HCT116 (cell line): Measurements from ENCODE around the gene PSME4. TPM values are rescaled to one million over a fixed set of nuclear protein-coding genes. Genes with fewer than 3 reads are reported as not detected.

Experiments used
- ATAC-seq: fragments of 200-7000 bp; cut with Tn5 transposase; 2 replicates; pipeline ENCODE4 v1.9.1; 2020; ENCODE audit warnings: mild to moderate bottlenecking, moderate library complexity
- BruUV-seq: library from RNA; stranded (reverse); fragments of 400-500 nt; replicated peaks from 2 replicates; lab custom pipeline; 2021; lab: Mats Ljungman, UMichigan
- CTCF ChIA-PET: fragments of 300-600 bp; sonication (Branson Sonifier 250); formaldehyde crosslinking; loops from one replicate; lab custom pipeline; 2021; ENCODE audit warnings: antibody characterized with exemption; lab: Charles Lee
- POLR2A ChIA-PET: fragments of 300-600, 350-600 bp; sonication (Branson Sonifier 250); formaldehyde crosslinking; loops from one replicate; lab custom pipeline; 2021; ENCODE audit warnings: antibody characterized with exemption; lab: Charles Lee
- RAD21 ChIA-PET, 2 experiments: fragments of 300-600 bp; sonication (Branson Sonifier 250); formaldehyde crosslinking; loops; one replicate each; lab custom pipeline; 2023; ENCODE audit warnings: low total read pairs in 2 of 2; ENCODE audit not compliant: uncharacterized antibody in 2 of 2, unreplicated experiment in 2 of 2, low non-redundant PET in 1 of 2; lab: Charles Lee
- DNase-seq: peaks from one replicate; pipeline ENCODE4 v3.0.0-alpha.2; 2010; ENCODE audit warnings: low read depth, low spot score
- H2AFZ ChIP-seq: fragments of 200-600 bp; shearing (Covaris generic), sonication (generic); 2 replicates; pipeline ENCODE4 v1.6.1; 2017; ENCODE audit warnings: low read depth, mixed run types, mixed read lengths, antibody characterized with exemption, low read length; ENCODE audit not compliant: poor library complexity, severe bottlenecking
- H3K27ac ChIP-seq: 2 replicates; pipeline ENCODE4 v1.5.1; 2012; ENCODE audit warnings: low read depth, low read length
- H3K27me3 ChIP-seq: fragments of 200-600 bp; sonication (generic); 2 replicates; pipeline ENCODE4 v1.6.1; 2016; ENCODE audit warnings: mixed run types, low read length, mixed read lengths; ENCODE audit not compliant: insufficient read depth
- H3K36me3 ChIP-seq, 2 experiments: fragments of 200-500 bp in 1 of 2; fragments of 200-600 bp in 1 of 2; sonication (Bioruptor generic) in 1 of 2; sonication (generic) in 1 of 2; 2 replicates each; pipeline versions ENCODE4 v1.5.1 to v1.6.1; 2014 to 2016; ENCODE audit warnings: low read length in 2 of 2, inconsistent platforms in 1 of 2, mixed read lengths in 1 of 2, mixed run types in 1 of 2; ENCODE audit not compliant: insufficient read depth in 2 of 2, control insufficient read depth in 1 of 2
- H3K4me1 ChIP-seq, 2 experiments: fragments of 200-600 bp in 1 of 2; sonication (generic) in 1 of 2; 2 replicates each; pipeline versions ENCODE4 v1.5.1 to v1.6.1; 2012 to 2017; ENCODE audit warnings: low read length in 2 of 2, inconsistent platforms in 1 of 2, mild to moderate bottlenecking in 1 of 2, mixed read lengths in 1 of 2, mixed run types in 1 of 2, moderate library complexity in 1 of 2; ENCODE audit not compliant: insufficient read depth in 2 of 2, control insufficient read depth in 1 of 2
- H3K4me2 ChIP-seq: fragments of 200-600 bp; sonication (generic); 2 replicates; pipeline ENCODE4 v1.6.1; 2017; ENCODE audit warnings: mixed run types, low read length, mixed read lengths
- H3K4me3 ChIP-seq, 2 experiments: fragments of 200-600 bp in 1 of 2; sonication (generic) in 1 of 2; replicated peaks in 1 of 2; 2 replicates each; pipeline ENCODE4 v1.5.1; 2011 to 2016; ENCODE audit warnings: low read length in 2 of 2, control low read depth in 1 of 2, low read depth in 1 of 2, mild to moderate bottlenecking in 1 of 2, mixed read lengths in 1 of 2, mixed run types in 1 of 2
- H3K79me2 ChIP-seq: fragments of 200-600 bp; sonication (generic); 2 replicates; pipeline ENCODE4 v1.6.1; 2017; ENCODE audit warnings: mild to moderate bottlenecking, mixed run types, low read length, moderate library complexity, mixed read lengths; ENCODE audit not compliant: insufficient read depth
- H3K9ac ChIP-seq: fragments of 200-600 bp; sonication (generic); 2 replicates; pipeline ENCODE4 v1.6.1; 2016; ENCODE audit warnings: low read length, mixed read lengths
- H3K9me2 ChIP-seq: fragments of 200-600 bp; sonication (generic), shearing (Covaris generic); 2 replicates; pipeline ENCODE4 v1.6.1; 2017; ENCODE audit warnings: mixed run types, mild to moderate bottlenecking, moderate library complexity; ENCODE audit not compliant: insufficient read depth
- H3K9me3 ChIP-seq, 2 experiments: fragments of 200-500 bp in 1 of 2; fragments of 200-600 bp in 1 of 2; sonication (Bioruptor generic) in 1 of 2; sonication (generic) in 1 of 2; 2 replicates each; pipeline ENCODE4 v1.6.1; 2014 to 2017; ENCODE audit warnings: low read length in 2 of 2, mixed read lengths in 2 of 2, inconsistent platforms in 1 of 2, low read depth in 1 of 2, mild to moderate bottlenecking in 1 of 2, mixed run types in 1 of 2, moderate library complexity in 1 of 2; ENCODE audit not compliant: control insufficient read depth in 1 of 2, insufficient read depth in 1 of 2
- H4K20me1 ChIP-seq: fragments of 200-600 bp; sonication (generic), shearing (Covaris generic); 2 replicates; pipeline ENCODE4 v1.6.1; 2017; ENCODE audit warnings: mixed run types, mild to moderate bottlenecking, moderate library complexity; ENCODE audit not compliant: insufficient read depth
- CBX3 ChIP-seq: IDR thresholded peaks from 2 replicates; pipeline ENCODE4 v1.6.1; 2012; ENCODE audit warnings: low read depth
- ELF1 ChIP-seq: IDR thresholded peaks from 2 replicates; pipeline ENCODE4 v1.6.1; 2012; ENCODE audit warnings: low read depth, borderline replicate concordance
- EZH2 ChIP-seq: fragments of 200-600 bp; sonication (generic); IDR thresholded peaks from 2 replicates; pipeline ENCODE4 v1.6.1; 2017; ENCODE audit warnings: antibody characterized with exemption, mixed run types
- EZH2phosphoT487 ChIP-seq: fragments of 200-600 bp; IDR thresholded peaks from 2 replicates; pipeline ENCODE4 v1.6.1; 2018; ENCODE audit warnings: antibody characterized with exemption, borderline replicate concordance
- FOSL1 ChIP-seq: IDR thresholded peaks from 2 replicates; pipeline ENCODE4 v1.6.1; 2012; ENCODE audit warnings: low read depth
- JUND ChIP-seq: IDR thresholded peaks from 2 replicates; pipeline ENCODE4 v1.6.1; 2012
- POLR2A ChIP-seq: IDR thresholded peaks from 2 replicates; pipeline ENCODE4 v1.7.0; 2011; ENCODE audit warnings: borderline replicate concordance; ENCODE audit not compliant: insufficient read depth, insufficient read length; ENCODE audit errors: extremely low read depth
- POLR2AphosphoS5 ChIP-seq: IDR thresholded peaks from 2 replicates; pipeline ENCODE4 v1.6.1; 2011; ENCODE audit warnings: mild to moderate bottlenecking, low read depth, low read length, moderate library complexity
- RAD21 ChIP-seq: IDR thresholded peaks from 2 replicates; pipeline ENCODE4 v1.6.1; 2012; ENCODE audit warnings: low read depth, mild to moderate bottlenecking
- SIN3A ChIP-seq: IDR thresholded peaks from 2 replicates; pipeline ENCODE4 v1.6.1; 2012; ENCODE audit warnings: low read depth
- SRF ChIP-seq: IDR thresholded peaks from 2 replicates; pipeline ENCODE4 v1.6.1; 2012; ENCODE audit warnings: low read depth
- TCF7L2 ChIP-seq: IDR thresholded peaks from 2 replicates; pipeline ENCODE4 v1.7.0; 2011; ENCODE audit warnings: borderline replicate concordance, inconsistent platforms; ENCODE audit not compliant: insufficient read depth, insufficient read length; ENCODE audit errors: extremely low read depth
- YY1 ChIP-seq: IDR thresholded peaks from 2 replicates; pipeline ENCODE4 v1.6.1; 2011; ENCODE audit warnings: low read length, low read depth, moderate library complexity, mild to moderate bottlenecking; ENCODE audit not compliant: insufficient replicate concordance; ENCODE audit errors: extremely low read depth
- ZFX ChIP-seq: fragments of 450-650 bp; IDR thresholded peaks from 2 replicates; pipeline ENCODE4 v1.6.1; 2017
- ZNF274 ChIP-seq: fragments of 200-500 bp; sonication (Bioruptor generic); IDR thresholded peaks from 2 replicates; pipeline ENCODE4 v1.6.1; 2014; ENCODE audit warnings: mild to moderate bottlenecking, low read depth, low read length, inconsistent platforms
- intact Hi-C: fragments of 100-400 bp; cut with micrococcal nuclease; formaldehyde crosslinking; loops from 2 replicates; pipeline ENCODE4 v1.10.0; 2022
- total RNA-seq: library from RNA; stranded (reverse); gene quantifications from one replicate; pipeline ENCODE4 v1.2.1, GENCODE V29; 2021; ENCODE audit not compliant: unreplicated experiment
- TF ChIP-seq, protein P1 (sequence below): IDR thresholded peaks from 2 replicates; pipeline ENCODE4 v1.6.1; 2012
- TF ChIP-seq, protein P2 (sequence below), 3 experiments: fragments of 200-600 bp in 1 of 3; sonication (generic) in 1 of 3; IDR thresholded peaks in 2 of 3; conservative IDR thresholded peaks in 1 of 3; 2 replicates each; pipeline ENCODE4 v1.5.1; 2012 to 2017; ENCODE audit warnings: low read depth in 2 of 3, low read length in 2 of 3, antibody characterized with exemption in 1 of 3, borderline replicate concordance in 1 of 3, control low read depth in 1 of 3, mild to moderate bottlenecking in 1 of 3, mixed read lengths in 1 of 3, mixed run types in 1 of 3, moderate library complexity in 1 of 3; ENCODE audit not compliant: insufficient read depth in 1 of 3
- TF ChIP-seq, protein P3 (sequence below): IDR thresholded peaks from 2 replicates; pipeline ENCODE4 v1.6.1; 2012; ENCODE audit warnings: low read depth
- TF ChIP-seq, protein P4 (sequence below): IDR thresholded peaks from 2 replicates; pipeline ENCODE4 v1.6.1; 2012
- TF ChIP-seq, protein P5 (sequence below): IDR thresholded peaks from 2 replicates; pipeline ENCODE4 v1.6.1; 2011; ENCODE audit warnings: mild to moderate bottlenecking, low read length, moderate library complexity; ENCODE audit not compliant: insufficient replicate concordance; ENCODE audit errors: extremely low read depth

The PSME4 gene
- total RNA-seq, 1 experiment from 2014 or later, result 53.2 TPM

DNA sequence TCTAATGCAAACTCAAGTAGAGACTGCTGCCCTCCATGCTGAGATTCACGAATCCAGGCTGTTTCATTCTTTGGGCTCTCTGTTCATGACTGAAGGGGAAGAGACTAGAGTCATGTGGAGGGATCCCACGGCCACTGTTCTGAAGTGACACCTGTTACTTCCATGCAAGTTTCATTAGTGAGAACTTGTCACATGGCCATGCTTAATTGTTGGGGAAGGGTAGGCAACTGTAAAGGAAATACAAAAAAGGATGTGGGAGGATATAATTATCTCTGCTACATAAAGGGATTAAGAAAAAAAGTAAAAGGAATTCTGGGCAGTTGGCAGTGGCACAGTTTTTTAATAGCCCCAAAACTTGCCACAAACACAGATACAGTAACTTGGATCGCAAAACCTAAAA is 28.0 kb upstream of the PSME4 start:
- H3K9ac ChIP-seq, result no peak overlapping the region
- no TSS peak for BruUV-seq
- intact Hi-C loops, result no loop called here
- TF ChIP-seq ZFX (no peak), EZH2 (no peak), SRF (no peak), ZNF274 (no peak), CBX3 (no peak), JUND (no peak), ELF1 (no peak), FOSL1 (no peak), TCF7L2 (no peak), RAD21 (no peak), EZH2phosphoT487 (no peak), YY1 (no peak), SIN3A (no peak), POLR2A (no peak), POLR2AphosphoS5 (no peak)
- TF ChIP-seq, protein P1, sequence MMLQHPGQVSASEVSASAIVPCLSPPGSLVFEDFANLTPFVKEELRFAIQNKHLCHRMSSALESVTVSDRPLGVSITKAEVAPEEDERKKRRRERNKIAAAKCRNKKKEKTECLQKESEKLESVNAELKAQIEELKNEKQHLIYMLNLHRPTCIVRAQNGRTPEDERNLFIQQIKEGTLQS, result no peak
- TF ChIP-seq, protein P2, sequence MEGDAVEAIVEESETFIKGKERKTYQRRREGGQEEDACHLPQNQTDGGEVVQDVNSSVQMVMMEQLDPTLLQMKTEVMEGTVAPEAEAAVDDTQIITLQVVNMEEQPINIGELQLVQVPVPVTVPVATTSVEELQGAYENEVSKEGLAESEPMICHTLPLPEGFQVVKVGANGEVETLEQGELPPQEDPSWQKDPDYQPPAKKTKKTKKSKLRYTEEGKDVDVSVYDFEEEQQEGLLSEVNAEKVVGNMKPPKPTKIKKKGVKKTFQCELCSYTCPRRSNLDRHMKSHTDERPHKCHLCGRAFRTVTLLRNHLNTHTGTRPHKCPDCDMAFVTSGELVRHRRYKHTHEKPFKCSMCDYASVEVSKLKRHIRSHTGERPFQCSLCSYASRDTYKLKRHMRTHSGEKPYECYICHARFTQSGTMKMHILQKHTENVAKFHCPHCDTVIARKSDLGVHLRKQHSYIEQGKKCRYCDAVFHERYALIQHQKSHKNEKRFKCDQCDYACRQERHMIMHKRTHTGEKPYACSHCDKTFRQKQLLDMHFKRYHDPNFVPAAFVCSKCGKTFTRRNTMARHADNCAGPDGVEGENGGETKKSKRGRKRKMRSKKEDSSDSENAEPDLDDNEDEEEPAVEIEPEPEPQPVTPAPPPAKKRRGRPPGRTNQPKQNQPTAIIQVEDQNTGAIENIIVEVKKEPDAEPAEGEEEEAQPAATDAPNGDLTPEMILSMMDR (IDR thresholded peaks at IDR 0.05 in 2 of 3, conservative IDR thresholded peaks at IDR 0.05 in 1 of 3; ENCODE audit: borderline replicate concordance in 1 of 3, insufficient read depth in 1 of 3, low read depth in 2 of 3, low read length in 2 of 3), result no peak
- TF ChIP-seq, protein P3, sequence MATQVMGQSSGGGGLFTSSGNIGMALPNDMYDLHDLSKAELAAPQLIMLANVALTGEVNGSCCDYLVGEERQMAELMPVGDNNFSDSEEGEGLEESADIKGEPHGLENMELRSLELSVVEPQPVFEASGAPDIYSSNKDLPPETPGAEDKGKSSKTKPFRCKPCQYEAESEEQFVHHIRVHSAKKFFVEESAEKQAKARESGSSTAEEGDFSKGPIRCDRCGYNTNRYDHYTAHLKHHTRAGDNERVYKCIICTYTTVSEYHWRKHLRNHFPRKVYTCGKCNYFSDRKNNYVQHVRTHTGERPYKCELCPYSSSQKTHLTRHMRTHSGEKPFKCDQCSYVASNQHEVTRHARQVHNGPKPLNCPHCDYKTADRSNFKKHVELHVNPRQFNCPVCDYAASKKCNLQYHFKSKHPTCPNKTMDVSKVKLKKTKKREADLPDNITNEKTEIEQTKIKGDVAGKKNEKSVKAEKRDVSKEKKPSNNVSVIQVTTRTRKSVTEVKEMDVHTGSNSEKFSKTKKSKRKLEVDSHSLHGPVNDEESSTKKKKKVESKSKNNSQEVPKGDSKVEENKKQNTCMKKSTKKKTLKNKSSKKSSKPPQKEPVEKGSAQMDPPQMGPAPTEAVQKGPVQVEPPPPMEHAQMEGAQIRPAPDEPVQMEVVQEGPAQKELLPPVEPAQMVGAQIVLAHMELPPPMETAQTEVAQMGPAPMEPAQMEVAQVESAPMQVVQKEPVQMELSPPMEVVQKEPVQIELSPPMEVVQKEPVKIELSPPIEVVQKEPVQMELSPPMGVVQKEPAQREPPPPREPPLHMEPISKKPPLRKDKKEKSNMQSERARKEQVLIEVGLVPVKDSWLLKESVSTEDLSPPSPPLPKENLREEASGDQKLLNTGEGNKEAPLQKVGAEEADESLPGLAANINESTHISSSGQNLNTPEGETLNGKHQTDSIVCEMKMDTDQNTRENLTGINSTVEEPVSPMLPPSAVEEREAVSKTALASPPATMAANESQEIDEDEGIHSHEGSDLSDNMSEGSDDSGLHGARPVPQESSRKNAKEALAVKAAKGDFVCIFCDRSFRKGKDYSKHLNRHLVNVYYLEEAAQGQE, result no peak
- TF ChIP-seq, protein P4, sequence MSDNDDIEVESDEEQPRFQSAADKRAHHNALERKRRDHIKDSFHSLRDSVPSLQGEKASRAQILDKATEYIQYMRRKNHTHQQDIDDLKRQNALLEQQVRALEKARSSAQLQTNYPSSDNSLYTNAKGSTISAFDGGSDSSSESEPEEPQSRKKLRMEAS, result no peak
- TF ChIP-seq, protein P5, sequence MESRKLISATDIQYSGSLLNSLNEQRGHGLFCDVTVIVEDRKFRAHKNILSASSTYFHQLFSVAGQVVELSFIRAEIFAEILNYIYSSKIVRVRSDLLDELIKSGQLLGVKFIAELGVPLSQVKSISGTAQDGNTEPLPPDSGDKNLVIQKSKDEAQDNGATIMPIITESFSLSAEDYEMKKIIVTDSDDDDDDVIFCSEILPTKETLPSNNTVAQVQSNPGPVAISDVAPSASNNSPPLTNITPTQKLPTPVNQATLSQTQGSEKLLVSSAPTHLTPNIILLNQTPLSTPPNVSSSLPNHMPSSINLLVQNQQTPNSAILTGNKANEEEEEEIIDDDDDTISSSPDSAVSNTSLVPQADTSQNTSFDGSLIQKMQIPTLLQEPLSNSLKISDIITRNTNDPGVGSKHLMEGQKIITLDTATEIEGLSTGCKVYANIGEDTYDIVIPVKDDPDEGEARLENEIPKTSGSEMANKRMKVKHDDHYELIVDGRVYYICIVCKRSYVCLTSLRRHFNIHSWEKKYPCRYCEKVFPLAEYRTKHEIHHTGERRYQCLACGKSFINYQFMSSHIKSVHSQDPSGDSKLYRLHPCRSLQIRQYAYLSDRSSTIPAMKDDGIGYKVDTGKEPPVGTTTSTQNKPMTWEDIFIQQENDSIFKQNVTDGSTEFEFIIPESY, result no peak
- no peak overlapping the region for H3K4me3 ChIP-seq
- POLR2A ChIA-PET, result no interaction called here
- no peak overlapping the region for H3K4me2 ChIP-seq
- H3K9me2 ChIP-seq, result no peaks in the 10 kb centered on the region
- no peaks in the 10 kb centered on the region for H3K27me3 ChIP-seq
- no peak overlapping the region for H2AFZ ChIP-seq
- RAD21 ChIA-PET, result no interaction called here
- no peaks in the 10 kb centered on the region for H3K4me1 ChIP-seq
- H3K9me3 ChIP-seq, result no peaks in the 10 kb centered on the region
- H3K27ac ChIP-seq, result no peak overlapping the region
- no peaks in the 10 kb centered on the region for H3K36me3 ChIP-seq
- no peak for ATAC-seq
- no peaks in the 10 kb centered on the region for H4K20me1 ChIP-seq
- no peaks in the 10 kb centered on the region for H3K79me2 ChIP-seq
- no peak for DNase-seq
- CTCF ChIA-PET, result no interaction called here
